Body of pancreas (tissue), 4 donors: ENCODE measurements around the gene ASPA.

Experiments
- POLR2A ChIP-seq, 3 donors: fragments of 450-650 bp; IDR thresholded peaks; one replicate each; pipeline ENCODE4 v1.6.1; 2016; ENCODE audit warnings: antibody characterized with exemption in 3 of 3, mild to moderate bottlenecking in 2 of 3
- TF ChIP-seq, protein P1 (sequence below), 7 experiments: fragments of 450-650 bp in 4 of 7; fragments of 200-600 bp in 3 of 7; sonication (generic) in 3 of 7; IDR thresholded peaks; one replicate each; pipeline ENCODE4 v1.5.1; 2016 to 2019; ENCODE audit warnings: antibody characterized with exemption in 7 of 7

DNA sequence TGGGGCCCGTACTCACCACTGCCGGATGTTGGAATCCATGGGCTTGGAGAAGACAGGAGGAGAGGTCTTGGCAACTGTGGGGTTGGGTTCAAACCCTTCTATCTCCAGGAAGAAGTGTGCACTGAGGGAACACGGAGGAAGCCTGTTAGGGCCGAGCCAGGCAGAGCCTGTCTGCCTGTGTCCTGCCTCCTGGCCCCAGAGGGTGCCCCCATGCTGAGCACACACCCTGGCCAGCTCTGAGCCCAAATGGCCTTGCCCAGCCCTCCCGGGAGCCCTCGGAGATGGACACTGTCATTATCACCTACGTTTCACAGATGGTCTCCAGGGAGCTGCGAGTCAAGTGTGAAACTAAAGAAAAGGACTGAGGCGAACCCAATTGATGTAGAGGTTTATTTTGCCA, 69.4 kb downstream of the ASPA start:
- no peak for TF ChIP-seq POLR2A (IDR thresholded peaks at IDR 0.05)
- TF ChIP-seq, protein P1, sequence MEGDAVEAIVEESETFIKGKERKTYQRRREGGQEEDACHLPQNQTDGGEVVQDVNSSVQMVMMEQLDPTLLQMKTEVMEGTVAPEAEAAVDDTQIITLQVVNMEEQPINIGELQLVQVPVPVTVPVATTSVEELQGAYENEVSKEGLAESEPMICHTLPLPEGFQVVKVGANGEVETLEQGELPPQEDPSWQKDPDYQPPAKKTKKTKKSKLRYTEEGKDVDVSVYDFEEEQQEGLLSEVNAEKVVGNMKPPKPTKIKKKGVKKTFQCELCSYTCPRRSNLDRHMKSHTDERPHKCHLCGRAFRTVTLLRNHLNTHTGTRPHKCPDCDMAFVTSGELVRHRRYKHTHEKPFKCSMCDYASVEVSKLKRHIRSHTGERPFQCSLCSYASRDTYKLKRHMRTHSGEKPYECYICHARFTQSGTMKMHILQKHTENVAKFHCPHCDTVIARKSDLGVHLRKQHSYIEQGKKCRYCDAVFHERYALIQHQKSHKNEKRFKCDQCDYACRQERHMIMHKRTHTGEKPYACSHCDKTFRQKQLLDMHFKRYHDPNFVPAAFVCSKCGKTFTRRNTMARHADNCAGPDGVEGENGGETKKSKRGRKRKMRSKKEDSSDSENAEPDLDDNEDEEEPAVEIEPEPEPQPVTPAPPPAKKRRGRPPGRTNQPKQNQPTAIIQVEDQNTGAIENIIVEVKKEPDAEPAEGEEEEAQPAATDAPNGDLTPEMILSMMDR (IDR thresholded peaks at IDR 0.05): no peak
